Tibial nerve (tissue), 3 donors: ENCODE measurements around the gene PLCE1.

Experiments
- POLR2A ChIP-seq, 2 donors: fragments of 450-650 bp; IDR thresholded peaks; one replicate each; pipeline ENCODE4 v1.6.1; 2017; ENCODE audit warnings: antibody characterized with exemption in 2 of 2, mild to moderate bottlenecking in 2 of 2, moderate library complexity in 2 of 2
- TF ChIP-seq, protein P1 (sequence below), 5 experiments: fragments of 200-600 bp in 3 of 5; fragments of 450-650 bp in 2 of 5; sonication (generic) in 3 of 5; IDR thresholded peaks; one replicate each; pipeline ENCODE4 v1.5.1; 2016 to 2019; ENCODE audit warnings: antibody characterized with exemption in 5 of 5, mild to moderate bottlenecking in 3 of 5, moderate library complexity in 2 of 5

DNA sequence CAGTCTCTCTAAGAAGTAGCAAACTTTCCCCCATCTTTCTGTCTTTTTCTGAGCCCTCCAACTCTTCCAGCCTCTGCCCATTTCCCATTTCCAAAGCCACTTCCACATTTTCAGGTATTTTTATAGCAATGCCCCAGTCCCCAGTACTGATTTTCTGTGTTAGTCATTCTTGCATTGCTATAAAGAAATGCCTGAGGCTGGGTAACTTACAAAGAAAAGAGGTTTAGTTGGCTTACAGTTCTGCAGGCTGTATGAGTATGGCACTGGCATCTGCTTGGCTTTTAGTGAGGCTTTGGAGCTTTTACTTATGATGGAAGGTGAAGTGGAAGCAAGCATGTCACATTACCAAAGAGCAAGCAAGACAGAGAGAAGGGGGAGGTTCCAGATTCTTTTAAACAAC lies 17.2 kb downstream of the PLCE1 start:
- TF ChIP-seq, protein P1, sequence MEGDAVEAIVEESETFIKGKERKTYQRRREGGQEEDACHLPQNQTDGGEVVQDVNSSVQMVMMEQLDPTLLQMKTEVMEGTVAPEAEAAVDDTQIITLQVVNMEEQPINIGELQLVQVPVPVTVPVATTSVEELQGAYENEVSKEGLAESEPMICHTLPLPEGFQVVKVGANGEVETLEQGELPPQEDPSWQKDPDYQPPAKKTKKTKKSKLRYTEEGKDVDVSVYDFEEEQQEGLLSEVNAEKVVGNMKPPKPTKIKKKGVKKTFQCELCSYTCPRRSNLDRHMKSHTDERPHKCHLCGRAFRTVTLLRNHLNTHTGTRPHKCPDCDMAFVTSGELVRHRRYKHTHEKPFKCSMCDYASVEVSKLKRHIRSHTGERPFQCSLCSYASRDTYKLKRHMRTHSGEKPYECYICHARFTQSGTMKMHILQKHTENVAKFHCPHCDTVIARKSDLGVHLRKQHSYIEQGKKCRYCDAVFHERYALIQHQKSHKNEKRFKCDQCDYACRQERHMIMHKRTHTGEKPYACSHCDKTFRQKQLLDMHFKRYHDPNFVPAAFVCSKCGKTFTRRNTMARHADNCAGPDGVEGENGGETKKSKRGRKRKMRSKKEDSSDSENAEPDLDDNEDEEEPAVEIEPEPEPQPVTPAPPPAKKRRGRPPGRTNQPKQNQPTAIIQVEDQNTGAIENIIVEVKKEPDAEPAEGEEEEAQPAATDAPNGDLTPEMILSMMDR (IDR thresholded peaks at IDR 0.05), result no peak
- TF ChIP-seq POLR2A (IDR thresholded peaks at IDR 0.05), result no peak
